ENCODE measurements around the gene NIM1K.

DNA sequence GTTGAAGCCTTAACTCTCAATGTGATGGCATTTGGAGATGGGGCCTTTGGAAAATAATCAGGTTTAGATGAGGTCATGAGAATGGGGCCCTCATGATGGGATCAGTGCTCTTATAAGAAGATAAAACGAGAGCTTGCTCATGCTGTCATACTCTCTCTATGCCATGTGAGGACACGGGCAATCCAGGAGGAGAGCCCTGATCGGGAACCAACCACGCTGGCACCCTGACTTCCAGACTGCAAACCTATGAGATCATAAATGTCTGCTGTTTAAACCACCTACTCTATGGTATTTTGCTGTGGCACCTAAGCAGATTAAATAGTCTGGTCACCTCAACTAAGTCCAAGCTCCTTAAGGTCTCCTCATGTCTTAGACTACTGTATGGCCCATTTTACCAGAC, 111.2 kb downstream of the NIM1K start:
- TF ChIP-seq EZH2 (IDR thresholded peaks at IDR 0.05; ENCODE audit: insufficient read depth, poor library complexity, severe bottlenecking): no peak
- TF ChIP-seq EZH2phosphoT487 (IDR thresholded peaks at IDR 0.05; ENCODE audit: insufficient read depth, low read depth): no peak

All from GM23248 (cell line).